Esophagus squamous epithelium (tissue), 4 donors: Measurements from ENCODE around the gene LIMK1.

Source experiments
- CTCF ChIP-seq, 6 experiments: fragments of 450-650 bp in 4 of 6; fragments of 200-600 bp in 2 of 6; sonication (generic) in 2 of 6; IDR thresholded peaks; one replicate each; pipeline ENCODE4 v1.5.1; 2016 to 2019; ENCODE audit warnings: antibody characterized with exemption in 6 of 6, mild to moderate bottlenecking in 4 of 6, moderate library complexity in 4 of 6
- POLR2A ChIP-seq, 4 donors: fragments of 450-650 bp; IDR thresholded peaks; one replicate each; pipeline ENCODE4 v1.6.1; 2017; ENCODE audit warnings: antibody characterized with exemption in 4 of 4, mild to moderate bottlenecking in 4 of 4, moderate library complexity in 3 of 4

- TF ChIP-seq CTCF (IDR thresholded peaks at IDR 0.05) (no peak), POLR2A (IDR thresholded peaks at IDR 0.05) (no peak)
Observed at GRCh38 chr7:74066626-74067025, 17.0 kb upstream of the LIMK1 start.
